HG02798 (cell line): ENCODE results near the gene KIRREL3.
A peak's percentile ranks its signal among the peaks of the same experiment; 100 is the strongest.

Source experiments
- ATAC-seq: cut with Tn5 transposase; IDR thresholded peaks from one replicate; pipeline ENCODE4 v1.9.1; 2021; ENCODE audit warnings: mild to moderate bottlenecking; ENCODE audit not compliant: unreplicated experiment, poor library complexity

KIRREL3 gene

GRCh38 chr11:126754591-126755426 lies 245.8 kb downstream of the KIRREL3 start:
- ATAC-seq = no peak

GRCh38 chr11:126753990-126754389 lies 246.6 kb downstream of the KIRREL3 start:
- no peak for ATAC-seq

- no peak for ATAC-seq
Measured at GRCh38 chr11:126751242-126751641, 249.3 kb downstream of the KIRREL3 start.

GRCh38 chr11:126748793-126749192 lies 251.8 kb downstream of the KIRREL3 start:
- no peak for ATAC-seq

- ATAC-seq = no peak
Measured at GRCh38 chr11:126748100-126748791, 252.3 kb downstream of the KIRREL3 start.

- ATAC-seq = no peak
Measured at GRCh38 chr11:126747315-126747714, 253.3 kb downstream of the KIRREL3 start.

- ATAC-seq = no peak
Measured at GRCh38 chr11:126746443-126746842, 254.1 kb downstream of the KIRREL3 start.

GRCh38 chr11:126744699-126745098 lies 255.9 kb downstream of the KIRREL3 start:
- ATAC-seq = no peak

GRCh38 chr11:126743628-126744027 lies 256.9 kb downstream of the KIRREL3 start:
- ATAC-seq = no peak

- ATAC-seq = no peak
Measured at GRCh38 chr11:126742582-126742981, 258.0 kb downstream of the KIRREL3 start.

GRCh38 chr11:126740846-126741245 lies 259.7 kb downstream of the KIRREL3 start:
- no peak for ATAC-seq

- ATAC-seq = no peak
Measured at GRCh38 chr11:126739499-126740145, 260.9 kb downstream of the KIRREL3 start.

GRCh38 chr11:126738295-126739031 lies 262.1 kb downstream of the KIRREL3 start:
- no peak for ATAC-seq

- ATAC-seq = no peak
Measured at GRCh38 chr11:126736682-126737572, 263.6 kb downstream of the KIRREL3 start.

GRCh38 chr11:126734752-126735151 lies 265.8 kb downstream of the KIRREL3 start:
- ATAC-seq = no peak

- no peak for ATAC-seq
Measured at GRCh38 chr11:126733685-126734084, 266.9 kb downstream of the KIRREL3 start.

- ATAC-seq = peak; percentile 74
Measured at GRCh38 chr11:126732981-126733380, 267.6 kb downstream of the KIRREL3 start.

GRCh38 chr11:126731576-126732142 lies 268.9 kb downstream of the KIRREL3 start:
- no peak for ATAC-seq

GRCh38 chr11:126727381-126727780 lies 273.2 kb downstream of the KIRREL3 start:
- no peak for ATAC-seq
